Stimulated activated CD4-positive, alpha-beta T cell treated with anti-CD3 and anti-CD28 coated beads, Interleukin-2, amount 100 ng/mL, for 24 hours (primary cell): Measurements from ENCODE around the gene IGSF6.

Experiments used
- DNase-seq, 2 donors: peaks; one replicate each; pipeline ENCODE4 v3.0.0-alpha.2; 2020

IGSF6 gene

DNA sequence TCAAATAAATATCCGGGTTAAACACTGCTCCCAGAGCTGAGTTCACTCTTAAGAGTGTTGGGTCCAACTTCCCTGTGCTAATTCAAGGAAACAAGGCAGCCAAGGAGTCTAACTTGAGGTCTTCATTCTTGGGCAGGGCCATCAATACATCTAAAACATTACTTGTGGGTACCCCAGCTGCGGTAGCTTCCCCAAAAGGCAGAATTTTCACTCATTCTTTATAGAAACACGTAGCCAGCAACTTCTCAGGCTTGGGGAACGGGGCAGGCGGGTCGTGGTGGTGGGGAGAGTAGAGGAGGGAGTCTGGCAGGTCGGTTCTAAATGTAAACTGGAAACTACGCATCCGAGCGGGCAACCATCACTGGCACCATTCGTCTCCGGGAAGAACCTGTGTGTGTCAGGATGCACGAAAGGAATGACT is 53.7 kb downstream of the IGSF6 start:
- DNase-seq = peak; percentile 36 to 49

DNA sequence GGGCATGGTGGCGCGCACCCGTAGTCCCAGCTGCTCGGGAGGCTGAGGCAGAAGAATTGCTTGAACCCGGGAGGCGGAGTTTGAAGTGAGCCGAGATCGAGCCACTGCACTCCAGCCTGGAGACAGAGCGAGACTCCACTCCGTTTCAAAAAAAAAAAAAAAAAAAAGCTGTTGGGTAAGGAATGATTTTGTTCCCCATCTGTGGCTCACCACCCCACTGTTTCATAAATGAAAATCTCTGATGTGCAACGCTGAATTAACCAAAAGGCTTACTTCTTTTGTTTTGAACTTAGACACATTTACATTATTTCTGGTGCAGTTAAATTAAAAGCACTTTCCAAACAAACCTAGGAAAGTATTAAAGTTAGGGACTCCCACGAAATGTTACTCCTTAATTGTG is 54.2 kb downstream of the IGSF6 start:
- DNase-seq = no peak

DNA sequence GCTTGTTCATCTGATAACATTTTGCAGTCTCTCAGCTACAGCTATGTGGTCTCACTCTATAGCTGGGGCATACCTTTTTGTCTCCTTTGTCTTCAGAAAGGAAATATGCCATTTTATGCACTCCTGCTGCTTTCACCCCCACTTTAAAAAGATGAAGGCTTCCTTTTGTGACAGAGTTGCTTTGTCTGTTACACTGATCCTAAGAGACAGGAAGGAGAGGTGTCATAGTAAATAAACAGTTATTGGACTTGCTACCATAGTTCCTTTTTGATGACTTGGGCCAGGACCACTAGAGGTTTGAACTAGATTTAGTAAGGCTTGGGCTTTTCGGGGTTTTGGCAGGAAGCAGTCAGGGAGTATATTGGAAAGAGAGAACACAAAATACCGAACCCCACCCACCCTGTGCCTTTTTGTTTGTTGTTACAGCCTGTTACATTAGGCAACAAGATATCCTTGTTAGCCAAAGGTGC is 54.8 kb downstream of the IGSF6 start:
- DNase-seq = no peak

DNA sequence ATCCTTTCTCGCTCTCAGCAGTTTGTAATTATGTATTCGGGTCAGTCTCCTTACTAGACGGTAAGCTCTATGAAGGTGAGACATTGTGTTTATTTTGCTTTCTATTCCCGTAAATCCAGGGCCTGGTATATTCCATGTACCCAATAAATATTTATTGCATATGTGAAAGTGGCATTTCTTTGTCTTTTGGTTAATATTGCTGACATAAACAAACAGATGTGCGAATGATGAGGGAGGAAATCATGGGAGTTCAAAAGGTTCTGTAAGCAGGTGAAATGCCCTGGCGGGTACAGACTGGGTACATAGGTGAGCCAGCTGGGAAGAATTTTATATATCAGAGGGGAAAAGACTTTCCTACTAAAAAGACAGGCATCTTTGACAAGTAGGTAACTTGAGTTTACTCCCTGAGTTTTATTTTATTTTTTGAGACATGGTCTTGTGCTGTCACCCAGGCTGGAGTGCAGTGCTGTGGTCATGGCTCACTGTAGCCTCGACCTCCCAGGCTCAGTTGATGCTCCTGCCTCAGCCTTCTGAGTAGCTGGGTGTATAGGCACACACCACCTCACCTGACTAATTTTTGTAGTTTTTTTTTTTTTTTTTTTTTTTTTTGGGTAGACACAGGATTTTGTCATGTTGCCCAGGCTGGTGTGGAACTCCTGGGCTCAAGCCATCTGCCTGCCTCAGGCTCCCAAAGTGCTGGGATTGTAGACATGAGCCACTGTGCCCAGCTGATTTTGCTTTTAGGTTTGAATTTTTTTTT is 58.7 kb downstream of the IGSF6 start:
- no peak for DNase-seq

DNA sequence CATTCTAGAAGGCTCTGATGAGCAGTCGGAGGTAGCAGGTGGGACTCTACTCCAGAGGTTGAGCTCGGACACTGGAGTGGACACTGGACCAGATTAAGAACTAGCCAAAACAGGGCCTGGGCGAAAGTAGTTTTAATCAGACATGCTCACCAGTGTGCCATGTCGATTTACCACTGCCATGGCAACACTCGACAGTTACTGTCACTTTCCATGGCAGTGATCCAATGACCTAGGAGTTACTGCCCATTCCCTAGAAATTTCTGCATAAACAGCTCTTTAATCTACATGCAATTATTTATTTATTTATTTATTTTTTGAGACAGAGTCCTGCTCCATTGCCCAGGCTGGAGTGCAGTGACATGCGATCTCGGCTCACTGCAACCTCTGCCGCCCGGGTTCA is 60.2 kb downstream of the IGSF6 start:
- DNase-seq = no peak

DNA sequence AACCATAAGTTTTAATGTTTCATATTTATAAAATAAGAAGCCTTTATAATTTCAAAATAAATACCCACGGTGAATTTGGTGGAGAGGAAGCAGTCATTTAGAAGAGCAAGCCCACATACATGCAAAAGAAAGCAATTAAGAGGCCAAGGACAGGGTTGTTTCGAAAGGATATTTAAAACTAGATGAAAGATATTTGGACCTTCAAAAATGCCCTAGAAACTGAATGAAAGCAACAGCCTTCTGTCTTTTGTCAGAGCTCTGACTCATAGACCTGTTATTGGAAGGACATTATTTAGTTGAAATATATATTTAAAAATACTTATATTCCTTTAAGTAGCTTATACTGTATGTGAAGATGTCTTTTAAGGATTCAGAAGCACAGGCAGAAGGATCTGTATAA is 61.6 kb downstream of the IGSF6 start:
- no peak for DNase-seq

DNA sequence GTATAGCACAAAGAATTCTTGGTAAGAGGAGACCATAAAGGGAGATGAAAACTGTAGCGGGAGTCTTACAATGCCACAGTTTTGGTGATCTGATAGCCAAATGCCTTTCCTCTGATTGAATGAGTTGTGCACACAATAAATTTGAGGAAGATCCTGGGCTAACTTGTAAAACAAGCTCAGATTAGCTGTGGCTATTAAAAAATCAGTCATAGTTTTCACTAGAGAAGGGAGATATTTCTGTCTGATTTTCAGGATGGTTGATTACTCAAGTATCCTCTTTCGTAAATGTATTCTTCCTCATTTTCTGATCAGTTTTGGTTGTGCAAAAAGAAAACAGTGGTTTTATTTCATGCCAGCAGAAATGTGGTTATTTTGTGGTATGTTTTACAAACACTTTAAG is 62.1 kb downstream of the IGSF6 start:
- DNase-seq = no peak

DNA sequence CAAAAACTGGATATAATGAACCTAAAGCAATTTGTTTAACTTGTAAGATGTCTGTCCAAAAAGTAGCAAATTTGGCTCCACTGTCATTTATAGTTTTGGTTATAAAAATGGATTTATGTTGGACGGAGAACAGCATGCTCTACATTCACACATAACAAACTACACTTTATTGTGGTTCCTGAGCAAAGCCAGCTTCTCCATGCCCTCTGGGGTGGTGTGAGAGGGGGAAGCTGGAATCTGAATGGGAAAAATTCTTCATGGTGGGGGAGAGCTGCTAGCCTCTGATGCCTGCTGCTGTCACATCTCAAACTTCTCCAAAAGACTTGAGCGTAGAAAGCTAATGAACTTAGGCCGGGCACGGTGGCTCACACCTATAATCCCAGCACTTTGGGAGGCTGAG is 62.9 kb downstream of the IGSF6 start:
- no peak for DNase-seq
